ENCODE measurements around the gene RIPK4.

DNA sequence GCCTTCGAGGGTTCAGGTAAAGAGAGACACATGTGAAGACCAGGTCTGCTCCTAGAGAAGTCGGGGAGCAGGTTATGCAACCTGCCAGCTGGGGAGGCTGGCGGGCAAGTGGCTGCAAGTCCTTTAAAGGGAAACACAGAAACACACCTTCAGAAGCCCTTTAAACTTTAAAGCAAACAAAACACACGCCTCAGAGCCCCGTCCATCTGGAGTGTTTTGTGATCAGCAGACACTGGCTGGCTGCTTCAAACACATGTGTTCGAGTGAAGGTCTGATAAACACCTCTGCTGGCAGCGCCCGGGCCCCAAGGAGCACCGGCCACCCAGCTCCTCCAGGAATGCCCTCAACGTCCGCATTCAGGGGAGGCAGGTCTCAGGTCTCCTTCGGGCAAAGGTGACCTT is 15.2 kb downstream of the RIPK4 start:
- TF ChIP-seq, protein P1, sequence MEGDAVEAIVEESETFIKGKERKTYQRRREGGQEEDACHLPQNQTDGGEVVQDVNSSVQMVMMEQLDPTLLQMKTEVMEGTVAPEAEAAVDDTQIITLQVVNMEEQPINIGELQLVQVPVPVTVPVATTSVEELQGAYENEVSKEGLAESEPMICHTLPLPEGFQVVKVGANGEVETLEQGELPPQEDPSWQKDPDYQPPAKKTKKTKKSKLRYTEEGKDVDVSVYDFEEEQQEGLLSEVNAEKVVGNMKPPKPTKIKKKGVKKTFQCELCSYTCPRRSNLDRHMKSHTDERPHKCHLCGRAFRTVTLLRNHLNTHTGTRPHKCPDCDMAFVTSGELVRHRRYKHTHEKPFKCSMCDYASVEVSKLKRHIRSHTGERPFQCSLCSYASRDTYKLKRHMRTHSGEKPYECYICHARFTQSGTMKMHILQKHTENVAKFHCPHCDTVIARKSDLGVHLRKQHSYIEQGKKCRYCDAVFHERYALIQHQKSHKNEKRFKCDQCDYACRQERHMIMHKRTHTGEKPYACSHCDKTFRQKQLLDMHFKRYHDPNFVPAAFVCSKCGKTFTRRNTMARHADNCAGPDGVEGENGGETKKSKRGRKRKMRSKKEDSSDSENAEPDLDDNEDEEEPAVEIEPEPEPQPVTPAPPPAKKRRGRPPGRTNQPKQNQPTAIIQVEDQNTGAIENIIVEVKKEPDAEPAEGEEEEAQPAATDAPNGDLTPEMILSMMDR (IDR thresholded peaks at IDR 0.05), result no peak
- no peak for TF ChIP-seq POLR2AphosphoS5 (IDR thresholded peaks at IDR 0.05)
- no peak for TF ChIP-seq POLR2A (IDR thresholded peaks at IDR 0.05)
- no peak for TF ChIP-seq EP300 (IDR thresholded peaks at IDR 0.05; ENCODE audit: low read depth)

Data from transverse colon (tissue), 4 donors.